ENCODE results near the gene RBMS2. TPM values are rescaled to one million over a fixed set of nuclear protein-coding genes. Genes with fewer than 3 reads are reported as not detected.

Gene RBMS2, protein sequence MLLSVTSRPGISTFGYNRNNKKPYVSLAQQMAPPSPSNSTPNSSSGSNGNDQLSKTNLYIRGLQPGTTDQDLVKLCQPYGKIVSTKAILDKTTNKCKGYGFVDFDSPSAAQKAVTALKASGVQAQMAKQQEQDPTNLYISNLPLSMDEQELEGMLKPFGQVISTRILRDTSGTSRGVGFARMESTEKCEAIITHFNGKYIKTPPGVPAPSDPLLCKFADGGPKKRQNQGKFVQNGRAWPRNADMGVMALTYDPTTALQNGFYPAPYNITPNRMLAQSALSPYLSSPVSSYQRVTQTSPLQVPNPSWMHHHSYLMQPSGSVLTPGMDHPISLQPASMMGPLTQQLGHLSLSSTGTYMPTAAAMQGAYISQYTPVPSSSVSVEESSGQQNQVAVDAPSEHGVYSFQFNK
- total RNA-seq (10 to 100 TPM in 1 of 5 experiments, 1 to 10 TPM in 4; 2.5 to 12.8 (median 5.5) TPM), polyA plus RNA-seq (1 to 10 TPM in 1 of 2 donors, under 1 TPM in 1; 0.81 to 3.0 TPM), total RNA-seq (4.3 reads per million, percentile 22 among the genes with 10 or more reads in this experiment)

DNA sequence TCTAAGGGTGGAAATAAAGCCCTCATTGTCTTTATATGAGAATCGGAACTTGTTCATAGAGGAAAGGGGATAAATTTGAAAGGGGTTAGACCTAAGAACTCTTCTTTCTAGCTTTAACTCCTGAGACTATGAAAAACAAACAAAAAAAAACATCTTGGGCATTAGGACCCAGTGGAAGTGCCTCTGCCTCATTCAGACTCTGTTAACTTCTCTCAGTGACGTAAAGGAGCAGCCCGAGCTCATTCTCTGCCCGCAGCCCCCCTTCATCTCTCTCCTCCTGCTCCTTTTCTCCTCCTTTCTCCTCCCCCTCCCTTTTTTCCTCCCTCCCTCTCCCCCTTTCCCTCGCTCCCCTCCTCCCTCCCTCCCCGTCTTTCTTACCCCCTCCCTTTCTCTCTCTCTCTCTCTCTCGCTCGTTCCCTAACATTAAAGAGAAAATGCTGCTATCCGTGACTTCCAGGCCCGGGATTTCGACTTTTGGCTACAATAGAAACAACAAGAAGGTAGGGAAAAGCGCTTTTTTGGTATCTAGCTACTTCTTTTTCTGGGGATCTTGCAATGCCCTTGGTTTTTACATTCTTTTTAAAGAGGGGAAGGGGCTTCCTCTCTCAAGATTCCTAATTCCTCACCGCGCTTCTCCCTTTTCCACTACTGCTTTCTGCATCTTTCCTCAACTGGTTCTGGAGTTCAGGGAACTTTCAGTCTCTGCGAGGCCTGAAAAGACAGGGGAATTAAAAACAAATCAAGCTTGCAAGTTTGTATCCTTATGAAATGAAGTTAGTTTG lies at the start of gene RBMS2:
Gene RBMS2, plus strand, starts transcription at position 231 of the 782 bp plus-strand sequence. Its CDS starts 204 bp downstream, at position 435.
- Mint-ChIP-seq H3K27me3 (peaks cover 0 to 2% (median 0%) of the 10 kb centered on the region in 5 donors), H3K4me1 (peaks cover 25 to 40% (median 37%) of the 10 kb centered on the region in 7 donors), H3K27ac (peak within 1 kb of the TSS; percentile 60 to 97 (median 82)), H3K36me3 (no peaks in the 10 kb centered on the region), H3K9me3 (no peaks in the 10 kb centered on the region), H3K4me3 (peak within 1 kb of the TSS; percentile 79 to 98 (median 91))
- peaks cover 6 to 23% of the 10 kb centered on the region in 2 donors for H3K4me1 ChIP-seq (ENCODE audit: control insufficient read depth in 2 of 2, insufficient read depth in 2 of 2, low read length in 2 of 2)
- peak within 1 kb of the TSS; percentile 70 for H3K27ac ChIP-seq (ENCODE audit: low read depth, low read length)
- intact Hi-C loops (cut with micrococcal nuclease): loop anchor here (1.0 to 2.0 kb wide), 3 partner anchors 49 to 235 kb away; partner anchors contain the start of gene BAZ2A (in 1 of the 2)
- no peaks in the 10 kb centered on the region for H3K36me3 ChIP-seq (ENCODE audit: control insufficient read depth in 2 of 3, insufficient read depth in 3 of 3, low read length in 3 of 3)
- H3K4me3 ChIP-seq (ENCODE audit: low read length): peak within 1 kb of the TSS; percentile 44
- CTCF ChIA-PET: interaction anchor here (0.6 to 1.8 kb wide), 5 partner anchors 8 to 466 kb away, joined by 3 to 9 read pairs (median 3); no protein-coding TSS in a partner anchor
- no peaks in the 10 kb centered on the region for H3K9me3 ChIP-seq (ENCODE audit: control insufficient read depth in 2 of 3, low read length in 3 of 3)
- peak in 8 of 9 donors; percentile 23 to 74 (median 58) for DNase-seq
- H3K27me3 ChIP-seq (ENCODE audit: control insufficient read depth in 2 of 2, insufficient read depth in 2 of 2, low read length in 2 of 2): no peaks in the 10 kb centered on the region
- POLR2A ChIA-PET: interaction anchor here (0.6 to 1.9 kb wide), 11 partner anchors 14 to 825 kb away, joined by 3 to 11 read pairs (median 3); partner anchors contain the start of genes NACA and PTGES3
- peak; percentile 97 for ATAC-seq

DNA sequence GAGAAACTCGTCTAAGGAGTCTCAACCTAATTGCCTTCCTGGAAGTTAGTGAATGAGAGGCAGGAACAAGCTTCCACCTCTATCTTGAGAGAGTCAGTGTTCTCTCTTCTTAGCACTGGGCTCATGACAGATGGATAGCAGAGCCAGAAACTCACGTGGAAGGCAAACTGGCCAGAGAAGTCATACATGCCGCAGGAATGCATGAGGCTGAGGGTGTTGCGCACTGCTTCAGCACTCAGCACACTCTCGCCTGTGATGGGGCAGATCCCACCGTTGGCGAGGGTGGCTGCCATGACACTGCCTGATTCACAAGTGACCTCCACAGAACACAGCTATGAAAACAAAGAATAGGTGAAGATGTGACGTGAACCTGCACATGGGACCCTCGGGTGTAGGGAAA lies 47.2 kb upstream of the RBMS2 start:
- H3K4me1 ChIP-seq (ENCODE audit: control insufficient read depth in 2 of 2, insufficient read depth in 2 of 2, low read length in 2 of 2): peaks cover 6% of the 10 kb centered on the region in 2 donors
- H3K27ac Mint-ChIP-seq: peak overlapping the region in 3 of 9 donors; percentile 5 to 71 (median 35)
- no peaks in the 10 kb centered on the region for H3K27me3 Mint-ChIP-seq
- intact Hi-C loops (cut with micrococcal nuclease): no loop called here
- DNase-seq: no peak
- H3K9me3 ChIP-seq (ENCODE audit: control insufficient read depth in 2 of 3, low read length in 3 of 3): no peaks in the 10 kb centered on the region
- H3K9me3 Mint-ChIP-seq: no peaks in the 10 kb centered on the region
- no peak for ATAC-seq
- no peaks in the 10 kb centered on the region for H3K27me3 ChIP-seq (ENCODE audit: control insufficient read depth in 2 of 2, insufficient read depth in 2 of 2, low read length in 2 of 2)
- H3K36me3 Mint-ChIP-seq: peaks cover 0 to 7% (median 3%) of the 10 kb centered on the region in 5 donors
- POLR2A ChIA-PET: no interaction called here
- CTCF ChIA-PET: no interaction called here
- H3K36me3 ChIP-seq (ENCODE audit: control insufficient read depth in 2 of 3, insufficient read depth in 3 of 3, low read length in 3 of 3): peaks cover 0 to 8% (median 0%) of the 10 kb centered on the region in 3 experiments
- peaks cover 8 to 25% (median 14%) of the 10 kb centered on the region in 7 donors for H3K4me1 Mint-ChIP-seq
- no peak overlapping the region for H3K4me3 ChIP-seq (ENCODE audit: low read length)
- H3K27ac ChIP-seq (ENCODE audit: low read depth, low read length): no peak overlapping the region
- H3K4me3 Mint-ChIP-seq: no peak overlapping the region

DNA sequence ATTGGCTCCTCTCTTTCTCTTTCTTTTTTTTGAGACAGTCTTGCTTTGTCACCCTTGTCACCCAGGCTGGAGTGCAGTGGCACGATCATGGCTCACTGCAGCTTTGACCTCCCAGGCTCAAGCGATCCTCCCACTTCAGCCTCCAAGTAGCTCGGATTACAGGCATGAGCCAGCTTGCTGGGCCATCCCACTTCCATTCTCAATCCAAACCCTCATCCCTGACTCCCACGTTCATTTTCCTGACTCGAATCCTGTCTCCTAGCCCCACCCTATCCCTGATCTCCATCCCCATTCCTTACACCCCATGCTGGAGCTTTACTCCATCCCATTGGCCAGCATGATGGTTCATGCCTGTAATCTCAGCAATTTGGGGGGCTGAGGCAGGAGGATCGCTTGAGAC lies 45.5 kb upstream of the RBMS2 start:
- H3K4me1 ChIP-seq (ENCODE audit: control insufficient read depth in 2 of 2, insufficient read depth in 2 of 2, low read length in 2 of 2): no peaks in the 10 kb centered on the region
- Mint-ChIP-seq H3K4me1 (peaks cover 0 to 13% (median 5%) of the 10 kb centered on the region in 7 donors), H3K36me3 (peaks cover 0 to 7% (median 0%) of the 10 kb centered on the region in 5 donors), H3K9me3 (no peaks in the 10 kb centered on the region), H3K4me3 (no peak overlapping the region), H3K27ac (peak overlapping the region in 1 of 9 donors; percentile 67), H3K27me3 (no peaks in the 10 kb centered on the region)
- peaks cover 0 to 8% (median 0%) of the 10 kb centered on the region in 3 experiments for H3K36me3 ChIP-seq (ENCODE audit: control insufficient read depth in 2 of 3, insufficient read depth in 3 of 3, low read length in 3 of 3)
- intact Hi-C loops (cut with micrococcal nuclease): no loop called here
- no peak overlapping the region for H3K4me3 ChIP-seq (ENCODE audit: low read length)
- H3K27me3 ChIP-seq (ENCODE audit: control insufficient read depth in 2 of 2, insufficient read depth in 2 of 2, low read length in 2 of 2): no peaks in the 10 kb centered on the region
- ATAC-seq (no peak), DNase-seq (no peak)
- H3K9me3 ChIP-seq (ENCODE audit: control insufficient read depth in 2 of 3, low read length in 3 of 3): no peaks in the 10 kb centered on the region
- no peak overlapping the region for H3K27ac ChIP-seq (ENCODE audit: low read depth, low read length)
- ChIA-PET POLR2A (interaction anchor here (0.5 kb wide), 1 partner anchor 81 kb away, joined by 4 read pairs; no protein-coding TSS in a partner anchor), CTCF (interaction anchor here (1.0 kb wide), 1 partner anchor 284 kb away, joined by 3 read pairs; no protein-coding TSS in a partner anchor)

DNA sequence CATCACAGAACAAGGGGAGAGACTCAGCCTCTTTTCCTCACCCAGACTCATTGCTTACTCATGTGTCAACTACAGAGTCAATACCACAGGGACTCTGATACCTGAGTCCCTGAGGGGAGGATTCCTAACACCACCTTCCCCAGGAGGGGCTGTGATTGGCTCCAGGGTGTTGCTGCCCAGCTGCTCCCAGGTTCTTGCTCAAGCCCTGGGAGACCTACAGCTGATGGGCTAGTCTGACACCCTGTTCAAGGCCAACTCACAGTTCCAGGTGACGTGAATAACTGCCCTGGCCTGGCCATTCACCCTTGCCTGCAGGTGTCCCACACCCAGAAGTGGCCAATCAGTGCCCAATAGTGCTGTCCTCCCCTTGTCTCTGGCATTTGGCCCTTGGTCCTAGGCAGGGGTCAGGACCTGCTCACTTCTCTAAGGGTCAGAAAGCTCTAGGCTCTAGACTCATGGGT lies 44.6 kb upstream of the RBMS2 start:
- POLR2A ChIA-PET: interaction anchor here (1.0 kb wide), 1 partner anchor 8 kb away, joined by 3 read pairs; the partner anchor contains the start of gene SPRYD4
- H3K9me3 Mint-ChIP-seq: no peaks in the 10 kb centered on the region
- DNase-seq (no peak), ATAC-seq (no peak)
- Histone ChIP-seq H3K27me3 (ENCODE audit: control insufficient read depth in 2 of 2, insufficient read depth in 2 of 2, low read length in 2 of 2) (no peaks in the 10 kb centered on the region), H3K4me3 (ENCODE audit: low read length) (no peak overlapping the region), H3K36me3 (ENCODE audit: control insufficient read depth in 2 of 3, insufficient read depth in 3 of 3, low read length in 3 of 3) (peaks cover 0 to 3% (median 0%) of the 10 kb centered on the region in 3 experiments), H3K9me3 (ENCODE audit: control insufficient read depth in 2 of 3, low read length in 3 of 3) (no peaks in the 10 kb centered on the region), H3K27ac (ENCODE audit: low read depth, low read length) (no peak overlapping the region), H3K4me1 (ENCODE audit: control insufficient read depth in 2 of 2, insufficient read depth in 2 of 2, low read length in 2 of 2) (no peaks in the 10 kb centered on the region)
- H3K4me3 Mint-ChIP-seq: no peak overlapping the region
- peak overlapping the region in 2 of 9 donors; percentile 29 to 30 for H3K27ac Mint-ChIP-seq
- H3K27me3 Mint-ChIP-seq: no peaks in the 10 kb centered on the region
- CTCF ChIA-PET: interaction anchor here (1.0 kb wide), 1 partner anchor 285 kb away, joined by 3 read pairs; no protein-coding TSS in a partner anchor
- intact Hi-C loops (cut with micrococcal nuclease): no loop called here
- peaks cover 0 to 7% (median 0%) of the 10 kb centered on the region in 5 donors for H3K36me3 Mint-ChIP-seq
- H3K4me1 Mint-ChIP-seq: peaks cover 0 to 8% (median 2%) of the 10 kb centered on the region in 7 donors

DNA sequence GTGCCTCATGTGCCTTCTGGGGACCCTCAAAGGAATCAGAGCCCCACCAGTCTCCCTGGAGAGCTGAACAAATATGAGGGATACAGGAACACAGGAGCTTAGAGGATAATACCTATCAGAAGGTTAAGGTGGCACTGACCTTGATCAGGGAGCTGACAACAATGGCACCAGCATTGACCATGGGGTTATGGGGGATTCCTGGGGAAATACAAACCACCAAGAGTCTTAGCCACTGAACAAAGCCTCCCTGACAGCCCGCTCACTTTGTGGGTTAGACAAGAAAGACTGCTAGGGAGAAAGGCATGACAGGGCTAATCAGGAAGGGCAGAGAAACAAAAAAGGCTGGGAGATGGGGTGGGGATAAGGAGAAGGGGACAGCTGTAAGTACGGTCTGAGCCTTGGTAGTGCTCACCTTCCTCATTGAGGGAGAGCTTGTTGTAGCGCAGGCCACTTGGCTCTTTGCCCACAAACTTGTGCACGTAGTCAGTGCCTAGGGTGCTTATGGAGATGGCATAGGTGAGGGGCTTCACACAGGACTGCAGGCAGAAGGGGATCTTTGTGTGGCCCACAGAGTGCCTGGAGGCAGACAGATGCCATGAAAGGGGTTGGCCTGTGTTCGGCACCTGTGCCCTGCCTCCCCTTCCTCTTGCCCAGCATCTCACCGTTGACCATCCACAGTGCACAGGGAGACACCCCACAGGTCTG lies 43.9 kb upstream of the RBMS2 start:
- peak overlapping the region in 2 of 9 donors; percentile 29 to 30 for H3K27ac Mint-ChIP-seq
- no peaks in the 10 kb centered on the region for H3K27me3 ChIP-seq (ENCODE audit: control insufficient read depth in 2 of 2, insufficient read depth in 2 of 2, low read length in 2 of 2)
- no peak overlapping the region for H3K4me3 Mint-ChIP-seq
- H3K4me1 ChIP-seq (ENCODE audit: control insufficient read depth in 2 of 2, insufficient read depth in 2 of 2, low read length in 2 of 2): no peaks in the 10 kb centered on the region
- ChIA-PET POLR2A (interaction anchor here (0.7 to 1.0 kb wide), 2 partner anchors 8 to 9 kb away, joined by 3 to 4 read pairs; partner anchors contain the start of gene SPRYD4), CTCF (interaction anchor here (0.5 kb wide), 2 partner anchors 10 to 95 kb away, joined by 3 read pairs; partner anchors contain the start of gene GLS2)
- H3K27ac ChIP-seq (ENCODE audit: low read depth, low read length): no peak overlapping the region
- peaks cover 0 to 7% (median 0%) of the 10 kb centered on the region in 5 donors for H3K36me3 Mint-ChIP-seq
- no peak for DNase-seq
- no peaks in the 10 kb centered on the region for H3K27me3 Mint-ChIP-seq
- H3K4me3 ChIP-seq (ENCODE audit: low read length): no peak overlapping the region
- peaks cover 0 to 7% (median 2%) of the 10 kb centered on the region in 7 donors for H3K4me1 Mint-ChIP-seq
- no peaks in the 10 kb centered on the region for H3K9me3 ChIP-seq (ENCODE audit: control insufficient read depth in 2 of 3, low read length in 3 of 3)
- no peaks in the 10 kb centered on the region for H3K9me3 Mint-ChIP-seq
- H3K36me3 ChIP-seq (ENCODE audit: control insufficient read depth in 2 of 3, insufficient read depth in 3 of 3, low read length in 3 of 3): peaks cover 0 to 3% (median 0%) of the 10 kb centered on the region in 3 experiments
- intact Hi-C loops (cut with micrococcal nuclease): no loop called here
- no peak for ATAC-seq
